ENCODE measurements around the gene QSOX2. TPM values are rescaled to one million over a fixed set of nuclear protein-coding genes. Genes with fewer than 3 reads are reported as not detected.
A peak's percentile ranks its signal among the peaks of the same experiment; 100 is the strongest.

QSOX2 gene
- total and polyA plus RNA-seq, 8 donors, result 6.8 to 19.1 (median 10.9) TPM

GRCh38 chr9:136211006-136211405 lies 34.6 kb downstream of the QSOX2 start:
- no peaks in the 10 kb centered on the region for H3K4me1 ChIP-seq
- H3K36me3 ChIP-seq, result peaks cover 0 to 38% (median 2%) of the 10 kb centered on the region in 3 donors

DNA sequence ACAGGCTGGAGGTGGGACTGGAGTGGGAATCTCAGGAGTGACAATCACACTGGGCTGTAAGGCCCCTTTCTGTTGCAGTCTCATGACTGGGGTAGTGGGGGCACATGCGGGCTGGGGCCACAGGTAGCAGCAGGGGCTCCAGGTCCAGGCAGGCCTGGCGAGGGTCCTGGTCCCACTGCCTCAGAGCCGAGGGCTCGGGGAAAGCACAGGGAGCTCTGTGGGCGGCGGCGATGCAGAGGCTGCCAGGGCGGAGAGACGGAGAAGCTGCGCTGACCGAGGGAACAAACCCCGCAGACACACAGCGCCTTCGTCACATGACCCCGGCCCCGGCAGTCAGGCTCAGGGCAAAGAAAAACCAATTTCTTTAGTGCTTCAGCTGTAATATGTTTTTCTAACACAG lies 35.3 kb downstream of the QSOX2 start:
- no peak for TF ChIP-seq CTCF (IDR thresholded peaks at IDR 0.05)
- no peaks in the 10 kb centered on the region for H3K9me3 ChIP-seq
- H3K4me1 ChIP-seq, result no peaks in the 10 kb centered on the region
- peaks cover 0 to 31% (median 2%) of the 10 kb centered on the region in 3 donors for H3K36me3 ChIP-seq
- FAIRE-seq (no peak), DNase-seq (no peak), ATAC-seq (no peak)
- H3K4me3 ChIP-seq, result no peak overlapping the region
- H3K27ac ChIP-seq, result no peak overlapping the region
- WGBS, 2 donors, result 96 to 98% methylated on average over 15 to 16 of the region's 16 CpGs
- peaks cover 0 to 2% (median 0%) of the 10 kb centered on the region in 4 donors for H3K27me3 ChIP-seq
- intact Hi-C loops (cut with DNase I), result no loop called here

More at GRCh38 chr9:136211006-136211405, 34.6 kb downstream of the QSOX2 start:
- H3K9me3 ChIP-seq, result no peaks in the 10 kb centered on the region
- no peak overlapping the region for H3K4me3 ChIP-seq
- no peak for FAIRE-seq
- H3K27ac ChIP-seq, result no peak overlapping the region
- no peak for TF ChIP-seq CTCF (IDR thresholded peaks at IDR 0.05)
- intact Hi-C loops (cut with DNase I), result no loop called here
- 89 to 90% methylated on average over 15 of the region's 15 CpGs for WGBS, 2 donors
- no peak for ATAC-seq
- no peak for DNase-seq
- no peaks in the 10 kb centered on the region for H3K27me3 ChIP-seq

DNA sequence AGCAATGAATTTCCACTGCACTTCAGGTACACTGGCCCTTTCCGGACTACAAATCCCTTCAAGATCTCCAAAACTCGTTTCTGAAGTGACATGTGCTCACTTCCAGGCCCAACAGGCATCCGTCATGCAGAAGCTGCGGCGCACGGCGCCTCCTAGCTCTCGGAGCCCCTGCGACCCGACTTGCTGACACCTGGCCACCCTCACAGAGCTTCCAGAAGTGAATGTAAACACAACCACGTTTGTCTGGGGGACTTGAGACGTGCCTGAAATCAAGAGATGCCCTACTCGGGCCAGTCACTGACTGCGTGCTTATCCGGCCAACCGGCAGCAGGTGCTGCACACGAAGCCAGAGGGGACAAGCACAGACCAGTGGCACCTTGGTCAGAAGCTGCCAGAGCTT lies 35.8 kb downstream of the QSOX2 start:
- H3K27ac ChIP-seq, result no peak overlapping the region
- no peak for FAIRE-seq
- intact Hi-C loops (cut with DNase I), result no loop called here
- H3K9me3 ChIP-seq, result no peaks in the 10 kb centered on the region
- DNase-seq, result no peak
- no peaks in the 10 kb centered on the region for H3K4me1 ChIP-seq
- 82 to 83% methylated on average over 17 of the region's 17 CpGs for WGBS, 2 donors
- H3K4me3 ChIP-seq, result no peak overlapping the region
- peaks cover 0 to 26% (median 1%) of the 10 kb centered on the region in 3 donors for H3K36me3 ChIP-seq
- no peak for TF ChIP-seq CTCF (IDR thresholded peaks at IDR 0.05)
- H3K27me3 ChIP-seq, result peaks cover 0 to 4% (median under 1%) of the 10 kb centered on the region in 4 donors
- ATAC-seq, result no peak

DNA sequence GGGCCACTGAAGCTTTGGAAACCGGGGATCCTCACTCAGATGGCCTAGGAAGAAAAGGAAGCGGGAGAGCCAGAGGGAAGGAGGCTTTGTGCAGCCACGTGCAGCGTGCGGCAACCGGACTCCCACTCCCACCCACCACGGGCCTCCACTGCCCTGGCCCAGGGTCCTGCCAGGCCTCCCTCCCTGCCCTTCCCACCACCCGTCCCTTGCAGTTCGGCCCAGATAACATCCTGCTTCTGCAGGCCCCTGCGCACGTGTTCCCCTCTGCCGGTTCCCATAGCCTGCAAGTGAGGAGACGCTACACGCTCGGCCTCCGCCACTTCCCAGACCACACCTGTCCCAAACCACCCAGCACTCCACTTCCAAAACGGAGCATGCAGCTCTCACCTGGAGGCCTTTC lies 36.4 kb downstream of the QSOX2 start:
- DNase-seq (peak in 1 of 6 donors; percentile 53), FAIRE-seq (no peak), ATAC-seq (no peak)
- Histone ChIP-seq H3K9me3 (no peaks in the 10 kb centered on the region), H3K4me1 (no peaks in the 10 kb centered on the region), H3K27me3 (peaks cover 0 to 8% (median 2%) of the 10 kb centered on the region in 4 donors), H3K4me3 (no peak overlapping the region), H3K27ac (no peak overlapping the region), H3K36me3 (peaks cover 0 to 20% (median 0%) of the 10 kb centered on the region in 3 donors)
- TF ChIP-seq CTCF (IDR thresholded peaks at IDR 0.05), result no peak
- 94 to 97% methylated on average over 17 of the region's 17 CpGs for WGBS, 2 donors
- intact Hi-C loops (cut with DNase I), result no loop called here

GRCh38 chr9:136208675-136209074 lies 36.9 kb downstream of the QSOX2 start:
- FAIRE-seq (no peak), DNase-seq (no peak), ATAC-seq (no peak)
- WGBS, 2 donors, result 90 to 94% methylated on average over 17 of the region's 17 CpGs
- H3K27me3 ChIP-seq, result peaks cover 0 to 8% (median 2%) of the 10 kb centered on the region in 4 donors
- no peak overlapping the region for H3K27ac ChIP-seq
- no peaks in the 10 kb centered on the region for H3K9me3 ChIP-seq
- peaks cover 0 to 15% (median 0%) of the 10 kb centered on the region in 3 donors for H3K36me3 ChIP-seq
- no peak overlapping the region for H3K4me3 ChIP-seq
- intact Hi-C loops (cut with DNase I), result no loop called here
- H3K4me1 ChIP-seq, result no peaks in the 10 kb centered on the region
- TF ChIP-seq CTCF (IDR thresholded peaks at IDR 0.05), result no peak

All from pancreas (tissue), 10 donors.